Activated CD8-positive, alpha-beta T cell treated with anti-CD3 and anti-CD28 coated beads for 36 hours (primary cell): Measurements from ENCODE around the gene IGFBP6. TPM values are rescaled to one million over a fixed set of nuclear protein-coding genes. Genes with fewer than 3 reads are reported as not detected.
A peak's percentile ranks its signal among the peaks of the same experiment; 100 is the strongest.

Experiments used
- ATAC-seq: fragments of 200-7000 bp; cut with Tn5 transposase; one replicate; pipeline ENCODE4 v1.10.0; 2021; ENCODE audit warnings: mild to moderate bottlenecking, moderate library complexity
- CTCF ChIA-PET: fragments of 350-600 bp; sonication (Branson Sonifier 250); formaldehyde crosslinking; loops from one replicate; lab custom pipeline; 2021; ENCODE audit warnings: antibody characterized with exemption; lab: Charles Lee
- POLR2A ChIA-PET: fragments of 350-600 bp; sonication (Branson Sonifier 250); formaldehyde crosslinking; loops from one replicate; lab custom pipeline; 2021; ENCODE audit warnings: antibody characterized with exemption; lab: Charles Lee
- DNase-seq: peaks from one replicate; pipeline ENCODE4 v3.0.0-alpha.2; 2020
- H3K27ac Mint-ChIP-seq: one replicate; pipeline ENCODE4 v1.8.0; 2021; ENCODE audit warnings: mild to moderate bottlenecking, mixed read lengths
- H3K27me3 Mint-ChIP-seq: one replicate; pipeline ENCODE4 v1.8.0; 2021; ENCODE audit warnings: mixed read lengths
- H3K36me3 Mint-ChIP-seq: one replicate; pipeline ENCODE4 v1.8.0; 2021; ENCODE audit warnings: low read depth, mixed read lengths
- H3K4me1 Mint-ChIP-seq: one replicate; pipeline ENCODE4 v1.8.0; 2021; ENCODE audit warnings: low read depth, mixed read lengths
- H3K4me3 Mint-ChIP-seq: one replicate; pipeline ENCODE4 v1.8.0; 2021; ENCODE audit warnings: mild to moderate bottlenecking, moderate library complexity, mixed read lengths
- H3K9me3 Mint-ChIP-seq: one replicate; pipeline ENCODE4 v1.8.0; 2021; ENCODE audit warnings: mixed read lengths
- CTCF ChIP-seq: fragments of 200-600 bp; IDR thresholded peaks from one replicate; pipeline ENCODE4 v1.8.0; 2022; ENCODE audit warnings: antibody characterized with exemption, mild to moderate bottlenecking
- intact Hi-C: fragments of 100-400 bp; cut with micrococcal nuclease; formaldehyde crosslinking; loops from one replicate; pipeline ENCODE4 v1.10.0; 2022
- total RNA-seq, 2 experiments: library from RNA; stranded (reverse); gene quantifications; one replicate each; pipeline ENCODE4 v1.2.3, GENCODE V29; 2021

IGFBP6 gene
- total RNA-seq, 2 experiments from 2014 or later: 2.0 to 2.3 TPM

GRCh38 chr12:53078425-53079225, 18.8 kb upstream of the IGFBP6 start:
- DNase-seq (peak; percentile 70), ATAC-seq (peak; percentile 20)
- no peaks in the 10 kb centered on the region for H3K27me3 Mint-ChIP-seq
- intact Hi-C loops: loop anchor here (1.0 kb wide), 1 partner anchor 20 kb away; no protein-coding TSS in a partner anchor
- H3K4me3 Mint-ChIP-seq: peak overlapping the region; percentile 83
- H3K36me3 Mint-ChIP-seq: peaks cover 13% of the 10 kb centered on the region
- no peak for TF ChIP-seq CTCF
- CTCF ChIA-PET: interaction anchor here (0.9 to 31.8 kb wide), 10 partner anchors 10 to 273 kb away, joined by 3 to 553 read pairs (median 9); partner anchors contain the start of genes IGFBP6 and SOAT2
- POLR2A ChIA-PET: interaction anchor here (0.6 to 5.7 kb wide), 14 partner anchors 8 to 1681 kb away, joined by 3 to 37 read pairs (median 5); partner anchors contain the start of genes IGFBP6 and SOAT2
- no peaks in the 10 kb centered on the region for H3K9me3 Mint-ChIP-seq
- H3K4me1 Mint-ChIP-seq: peaks cover 39% of the 10 kb centered on the region
- H3K27ac Mint-ChIP-seq: peak overlapping the region; percentile 80

- DNase-seq: peak; percentile 98
- TF ChIP-seq CTCF: no peak
- peak; percentile 98 for ATAC-seq
- H3K27me3 Mint-ChIP-seq: no peaks in the 10 kb centered on the region
- intact Hi-C loops: loop anchor here (1.0 kb wide), 1 partner anchor 19 kb away; no protein-coding TSS in a partner anchor
- H3K9me3 Mint-ChIP-seq: no peaks in the 10 kb centered on the region
- peak within 1 kb of the TSS; percentile 83 for H3K4me3 Mint-ChIP-seq
- POLR2A ChIA-PET: interaction anchor here (0.6 to 5.7 kb wide), 14 partner anchors 9 to 1682 kb away, joined by 3 to 37 read pairs (median 5); partner anchors contain the start of genes IGFBP6 and SOAT2
- peaks cover 6% of the 10 kb centered on the region for H3K36me3 Mint-ChIP-seq
- H3K4me1 Mint-ChIP-seq: peaks cover 34% of the 10 kb centered on the region
- CTCF ChIA-PET: interaction anchor here (0.8 to 31.8 kb wide), 13 partner anchors 11 to 273 kb away, joined by 3 to 553 read pairs (median 4); partner anchors contain the start of genes IGFBP6 and SOAT2
- peak within 1 kb of the TSS; percentile 80 for H3K27ac Mint-ChIP-seq
Observed at GRCh38 chr12:53079226-53080117, 18.0 kb upstream of the IGFBP6 start, which contains the start of gene SPRYD3. Gene SPRYD3, minus strand, starts transcription at chr12:53079390. Its CDS starts 57 bp downstream, at chr12:53079333.

- ChIA-PET CTCF (interaction anchor here (1.0 to 31.8 kb wide), 3 partner anchors 14 to 29 kb away, joined by 3 to 553 read pairs (median 124); partner anchors contain the start of genes IGFBP6 and SOAT2), POLR2A (interaction anchor here (1.1 to 1.3 kb wide), 2 partner anchors 16 to 72 kb away, joined by 3 to 5 read pairs; no protein-coding TSS in a partner anchor)
- intact Hi-C loops: no loop called here
- DNase-seq (no peak), ATAC-seq (no peak)
- H3K36me3 Mint-ChIP-seq: no peaks in the 10 kb centered on the region
- H3K27me3 Mint-ChIP-seq: no peaks in the 10 kb centered on the region
- peak overlapping the region; percentile 55 for H3K27ac Mint-ChIP-seq
- H3K9me3 Mint-ChIP-seq: no peaks in the 10 kb centered on the region
- no peak overlapping the region for H3K4me3 Mint-ChIP-seq
- no peak for TF ChIP-seq CTCF
- H3K4me1 Mint-ChIP-seq: peaks cover 19% of the 10 kb centered on the region
Observed at GRCh38 chr12:53082637-53083175, 14.8 kb upstream of the IGFBP6 start.

- ChIA-PET POLR2A (interaction anchor here (0.9 to 1.7 kb wide), 2 partner anchors 11 to 14 kb away, joined by 3 to 4 read pairs; partner anchors contain the start of gene IGFBP6), CTCF (interaction anchor here (1.0 to 31.8 kb wide), 3 partner anchors 14 to 429 kb away, joined by 3 to 553 read pairs (median 124); partner anchors contain the start of genes IGFBP6 and SOAT2)
- Mint-ChIP-seq H3K4me3 (no peak overlapping the region), H3K27ac (no peak overlapping the region), H3K4me1 (peaks cover 7% of the 10 kb centered on the region), H3K36me3 (no peaks in the 10 kb centered on the region), H3K27me3 (no peaks in the 10 kb centered on the region), H3K9me3 (no peaks in the 10 kb centered on the region)
- DNase-seq: no peak
- no peak for ATAC-seq
- no peak for TF ChIP-seq CTCF
- intact Hi-C loops: no loop called here
Observed at GRCh38 chr12:53086361-53086760, 11.1 kb upstream of the IGFBP6 start.
